Stimulated activated CD4-positive, alpha-beta T cell treated with anti-CD3 and anti-CD28 coated beads, Interleukin-2, amount 100 ng/mL, for 4 hours (primary cell): ENCODE measurements around the gene MED12L.
"Not testable (repeated sequence)": the region's sequence is repeated elsewhere in the genome, so short reads cannot be mapped to it uniquely, and the experiment has no call there.

ENCODE experiments used
- DNase-seq: peaks from one replicate; pipeline ENCODE4 v3.0.0-alpha.2; 2020; ENCODE audit warnings: low read depth

MED12L gene

DNA sequence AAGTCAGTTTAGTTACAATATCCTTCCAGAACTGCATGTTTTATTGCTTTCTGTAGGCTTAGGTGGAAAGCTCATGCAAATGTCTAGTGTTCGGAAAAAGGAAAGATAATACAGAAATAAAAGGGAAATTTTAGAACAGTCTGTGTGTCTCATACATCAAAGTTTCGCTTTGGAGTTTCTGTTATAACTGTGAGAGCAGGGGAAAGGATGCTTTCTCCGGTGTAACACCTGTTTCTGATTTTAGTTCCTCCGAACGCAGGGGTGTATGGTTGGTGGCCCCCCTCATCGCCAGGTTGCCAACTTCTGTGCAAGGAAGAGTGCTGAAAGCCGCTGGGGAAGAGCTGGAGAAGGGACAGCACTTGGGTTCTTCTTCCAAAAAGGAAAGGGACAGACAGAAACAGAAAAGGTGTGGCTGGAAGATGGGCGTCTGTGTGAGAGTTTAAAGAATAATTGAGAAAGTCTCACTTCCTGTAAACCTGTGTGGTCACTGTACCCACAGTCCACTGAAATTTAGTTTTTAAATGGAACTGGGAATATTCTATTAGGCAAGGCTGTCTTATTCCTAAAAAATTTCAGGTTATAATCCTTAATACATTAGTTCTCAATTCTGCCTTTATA, 292.4 kb downstream of the MED12L start:
- DNase-seq, result no peak

DNA sequence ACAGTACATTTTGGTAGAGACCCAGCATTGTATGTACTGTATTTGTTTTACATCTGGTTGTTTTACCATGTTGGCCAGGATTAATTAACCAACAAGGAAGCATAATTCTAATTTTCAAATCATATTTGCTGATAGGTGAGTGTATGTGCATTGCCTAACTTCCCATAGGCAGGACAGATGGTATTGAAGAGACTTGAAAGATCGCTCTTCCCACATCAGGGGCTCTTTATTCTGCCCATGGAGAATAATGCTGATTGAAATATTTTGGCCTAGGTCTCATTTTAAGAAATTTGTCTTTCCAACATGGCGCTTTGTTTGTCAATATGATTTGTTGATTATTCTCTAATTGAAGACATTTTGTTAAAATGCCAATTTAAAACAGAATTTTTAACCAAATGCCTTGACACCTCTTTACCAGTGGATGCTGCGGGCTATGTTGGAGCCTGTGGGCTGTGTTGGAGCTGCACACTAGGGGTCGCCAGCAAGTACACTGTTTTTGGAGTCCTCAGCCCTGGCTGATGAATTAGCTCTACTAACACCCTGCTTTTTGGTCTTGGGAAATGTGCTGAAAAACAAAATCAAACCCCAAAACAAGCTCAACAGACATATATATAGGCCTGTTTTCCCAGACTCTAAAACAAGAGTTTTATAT, 293.7 kb downstream of the MED12L start:
- no peak for DNase-seq

DNA sequence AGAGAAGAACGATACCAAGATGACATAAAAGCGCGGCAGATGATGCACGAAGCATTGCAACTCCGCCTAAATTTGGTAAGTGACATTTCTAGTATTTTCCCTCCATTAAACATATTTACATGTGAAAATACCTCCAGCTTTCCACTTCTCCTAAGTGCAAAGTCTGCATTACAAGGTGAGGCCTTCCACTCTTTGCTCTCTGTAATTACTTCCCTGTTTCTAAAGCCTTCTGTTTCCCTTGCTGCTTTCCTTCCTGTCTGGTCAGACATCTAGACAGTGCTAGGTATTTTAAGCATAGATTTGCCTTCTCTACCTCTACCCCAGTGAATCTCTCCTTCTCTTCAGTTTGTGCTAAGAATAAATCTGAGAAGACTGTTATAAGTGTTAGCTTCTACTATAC, 297.2 kb downstream of the MED12L start:
- DNase-seq, result no peak

DNA sequence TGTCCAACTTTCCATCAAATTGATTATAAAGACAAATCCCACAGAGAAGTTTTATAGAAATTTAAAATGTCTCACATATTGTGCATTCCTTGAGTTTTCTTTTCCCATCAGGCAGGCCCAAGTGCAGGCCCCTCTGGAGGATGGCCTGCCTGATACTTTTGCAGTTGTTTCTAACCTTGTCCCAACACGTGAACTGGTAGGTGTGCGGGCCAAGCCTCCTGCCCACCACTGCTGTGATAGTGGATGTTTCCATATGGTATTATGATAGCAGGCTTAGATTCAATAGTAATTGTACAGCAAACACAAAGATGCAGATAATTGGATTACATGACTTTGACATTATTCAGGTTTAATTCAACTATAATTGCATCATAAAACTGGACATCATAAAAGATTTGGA, 297.6 kb downstream of the MED12L start:
- no peak for DNase-seq

DNA sequence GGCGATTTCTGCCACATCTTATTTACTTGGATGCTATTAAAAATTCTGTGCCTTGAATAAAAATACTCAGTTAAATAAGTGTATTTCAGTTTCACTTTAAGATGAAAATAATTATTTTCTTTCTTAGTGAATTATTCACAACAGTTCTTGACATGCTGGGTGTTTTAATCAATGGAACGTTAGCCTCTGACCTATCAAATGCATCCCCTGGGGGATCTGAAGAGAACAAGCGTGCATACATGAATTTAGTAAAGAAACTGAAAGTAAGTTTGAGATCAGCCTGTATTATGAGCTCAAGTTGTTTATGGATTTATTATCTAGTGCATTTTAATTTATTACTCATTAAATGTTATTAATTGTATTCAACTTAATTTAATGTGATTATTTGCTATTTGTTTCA, 298.5 kb downstream of the MED12L start:
- DNase-seq, result no peak

DNA sequence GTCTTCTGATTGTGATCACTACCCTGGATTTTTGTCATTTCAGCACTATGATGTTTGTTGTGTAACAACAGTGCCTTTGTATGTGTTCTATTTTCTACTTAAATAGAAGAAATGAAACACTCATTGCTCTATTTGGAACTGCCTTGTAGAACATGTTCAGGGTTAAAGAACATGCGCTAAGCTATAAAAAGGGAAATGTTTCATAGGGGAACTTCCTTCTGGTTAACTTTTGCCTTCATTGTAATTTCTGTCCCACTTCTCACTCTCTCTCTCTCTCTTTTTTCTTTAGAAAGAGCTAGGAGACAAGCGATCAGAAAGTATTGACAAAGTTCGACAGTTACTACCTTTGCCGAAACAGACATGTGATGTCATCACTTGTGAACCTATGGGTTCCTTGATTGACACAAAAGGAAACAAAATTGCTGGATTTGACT, 299.3 kb downstream of the MED12L start, which contains the start of gene P2RY12:
Gene P2RY12 (minus strand): TSS at position 13 of the 434 bp plus-strand sequence. CDS start 45,908 bp downstream, outside the sequence.
- no peak for DNase-seq

DNA sequence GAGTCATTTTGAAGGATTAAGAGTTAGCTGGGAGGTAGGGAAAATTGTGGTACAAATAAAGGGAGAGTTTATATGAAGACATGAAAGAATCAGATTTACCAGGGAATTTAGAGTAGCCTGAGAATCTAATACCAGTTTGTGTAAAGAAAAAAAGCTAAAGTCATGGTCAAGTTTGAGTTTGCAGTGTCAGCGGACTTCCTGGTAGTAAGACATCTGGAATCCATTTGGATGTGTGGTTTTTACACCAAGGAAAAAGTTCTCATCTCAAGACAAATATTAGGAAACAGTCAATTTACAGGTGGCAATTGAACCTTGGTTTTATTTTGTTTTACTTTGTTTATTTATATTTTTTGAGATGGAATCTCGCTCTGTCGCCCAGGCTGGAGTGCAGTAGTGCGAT, 300.6 kb downstream of the MED12L start:
- no peak for DNase-seq

DNA sequence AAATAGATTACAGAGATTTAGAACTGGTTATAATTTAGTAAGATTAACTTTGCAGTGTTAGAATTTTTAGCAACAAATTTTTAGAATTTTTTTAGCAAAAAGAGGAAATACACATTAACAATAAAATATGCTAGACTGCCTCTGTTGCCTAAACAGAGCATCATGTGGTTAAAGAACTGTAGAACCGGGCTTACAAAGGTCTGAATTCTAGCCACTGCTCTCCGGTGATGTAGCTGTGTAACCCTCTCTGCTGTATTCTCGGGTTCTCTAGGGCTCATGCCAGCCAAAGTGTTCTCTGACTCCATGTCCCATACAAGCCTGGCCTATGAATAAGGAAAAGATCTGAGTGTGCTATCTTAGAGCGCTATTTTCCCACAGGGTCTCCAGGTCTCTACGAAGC, 302.0 kb downstream of the MED12L start:
- no peak for DNase-seq

DNA sequence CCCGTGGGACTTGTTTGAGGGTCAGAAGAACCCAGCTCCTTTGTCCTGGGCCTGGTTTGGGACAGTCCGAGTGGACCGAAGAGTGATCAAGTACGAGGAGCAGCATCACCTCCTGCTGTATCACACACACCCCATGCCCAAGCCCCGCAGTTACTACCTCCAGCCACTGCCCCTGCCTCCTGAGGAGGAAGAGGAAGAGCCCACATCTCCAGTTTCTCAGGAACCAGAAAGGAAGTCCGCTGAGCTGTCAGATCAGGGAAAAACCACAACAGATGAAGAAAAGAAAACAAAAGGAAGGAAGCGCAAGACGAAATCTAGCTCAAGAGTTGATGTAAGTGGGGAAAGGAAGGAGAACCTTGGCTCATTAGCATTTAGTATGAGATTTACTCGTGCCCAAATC, 302.4 kb downstream of the MED12L start:
- no peak for DNase-seq

DNA sequence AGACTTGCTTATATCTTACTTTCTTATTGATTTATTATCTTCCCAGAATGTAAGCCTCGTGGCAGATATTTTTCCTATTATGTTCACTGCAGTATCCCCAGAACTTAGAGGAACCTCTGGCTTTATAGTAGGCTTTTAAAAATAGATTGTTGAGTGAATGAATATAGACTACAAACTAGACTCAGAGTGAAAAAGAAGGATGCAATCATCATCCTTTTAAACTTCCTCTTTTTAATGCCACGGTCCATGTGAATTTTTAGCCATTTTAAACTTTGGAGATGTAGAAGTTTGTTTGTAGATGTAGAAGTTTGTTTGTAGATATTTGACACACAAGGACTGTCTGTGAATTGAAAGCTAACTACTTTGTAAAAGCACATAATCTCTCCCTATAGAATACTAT, 306.3 kb downstream of the MED12L start:
- no peak for DNase-seq

DNA sequence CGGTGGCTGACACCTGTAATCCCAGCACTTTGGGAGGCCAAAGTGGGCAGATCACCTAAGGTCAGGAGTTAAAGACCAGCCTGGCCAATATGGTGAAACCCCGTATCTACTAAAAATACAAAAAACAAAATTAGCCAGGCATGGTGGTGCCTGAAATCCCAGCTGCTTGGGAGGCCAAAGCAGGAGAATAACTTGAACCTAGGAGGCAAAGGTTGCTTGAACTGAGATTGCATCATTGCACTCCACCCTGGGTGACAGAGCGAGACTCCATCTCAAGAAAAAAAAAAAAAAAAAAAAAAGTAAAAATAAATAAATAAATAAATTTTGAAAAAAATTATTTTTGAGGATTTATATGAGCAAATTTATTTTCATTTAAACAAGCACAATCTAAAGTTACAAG, 306.7 kb downstream of the MED12L start:
- DNase-seq, result not testable (repeated sequence)

DNA sequence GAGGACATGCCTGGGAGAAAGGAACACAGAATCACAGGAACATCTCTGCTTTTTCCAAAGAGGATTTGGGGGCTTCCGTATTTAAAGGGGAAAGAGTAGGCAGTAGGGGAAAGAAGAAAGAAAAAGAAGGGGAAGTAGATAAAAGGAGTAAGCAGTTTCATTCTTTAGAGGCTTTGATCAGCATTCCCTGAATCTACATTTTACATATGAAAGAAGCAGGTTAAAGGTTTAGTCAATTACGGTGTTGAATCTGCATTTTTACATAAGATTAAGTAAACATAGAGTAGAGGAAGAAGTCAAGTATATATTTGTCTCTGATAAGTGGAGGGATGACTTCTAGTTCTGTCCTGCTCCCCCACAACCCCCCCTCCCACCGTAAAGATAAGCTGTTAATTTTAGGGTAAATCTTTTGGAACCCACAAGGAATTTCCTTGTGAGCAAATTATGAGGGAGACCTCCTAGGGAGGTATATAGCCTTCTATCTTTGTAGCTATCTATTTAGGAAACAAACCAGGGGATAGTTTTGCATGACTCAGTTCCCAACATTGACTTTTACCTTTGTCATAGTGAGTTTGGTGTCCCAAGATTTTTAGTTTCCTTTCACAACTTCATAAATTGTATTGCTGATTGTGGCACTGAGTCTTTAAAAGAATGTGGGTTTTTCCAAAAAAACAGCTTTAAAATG, 307.8 kb downstream of the MED12L start:
- DNase-seq, result no peak

DNA sequence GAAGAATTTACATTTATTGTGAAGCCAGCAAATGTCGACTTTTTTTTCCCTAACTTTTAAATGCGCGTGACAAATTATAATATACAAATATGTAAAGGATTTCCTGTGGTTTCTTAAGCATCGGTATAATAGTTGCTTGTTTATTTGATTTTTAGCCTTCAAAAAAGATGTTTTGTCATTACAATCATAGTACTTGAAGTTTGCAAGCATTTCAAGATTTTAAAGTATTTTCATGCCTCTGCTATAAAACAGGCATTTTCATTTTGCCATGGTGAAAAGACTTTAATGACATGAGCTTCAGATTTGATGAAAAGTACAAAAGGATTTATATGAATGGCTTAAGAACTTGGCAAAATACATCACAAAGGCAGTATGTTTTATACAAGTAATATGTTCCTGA, 308.5 kb downstream of the MED12L start:
- DNase-seq, result no peak

DNA sequence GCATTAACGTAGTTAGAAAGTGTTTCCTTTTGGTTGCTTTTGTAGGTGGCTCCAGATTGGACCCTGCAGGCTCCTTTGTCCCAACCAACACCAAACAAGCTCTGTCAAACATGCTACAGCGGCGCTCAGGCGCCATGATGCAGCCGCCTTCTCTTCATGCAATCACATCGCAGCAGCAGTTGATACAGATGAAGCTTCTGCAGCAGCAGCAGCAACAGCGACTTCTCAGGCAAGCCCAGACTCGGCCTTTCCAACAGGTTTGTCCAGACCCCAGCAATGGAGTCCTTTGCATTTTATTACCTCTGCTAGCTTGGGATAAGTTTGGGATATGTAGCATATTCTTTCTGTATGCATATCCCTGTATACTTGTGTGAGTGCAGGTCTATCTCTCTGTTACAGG, 309.1 kb downstream of the MED12L start:
- DNase-seq, result no peak

DNA sequence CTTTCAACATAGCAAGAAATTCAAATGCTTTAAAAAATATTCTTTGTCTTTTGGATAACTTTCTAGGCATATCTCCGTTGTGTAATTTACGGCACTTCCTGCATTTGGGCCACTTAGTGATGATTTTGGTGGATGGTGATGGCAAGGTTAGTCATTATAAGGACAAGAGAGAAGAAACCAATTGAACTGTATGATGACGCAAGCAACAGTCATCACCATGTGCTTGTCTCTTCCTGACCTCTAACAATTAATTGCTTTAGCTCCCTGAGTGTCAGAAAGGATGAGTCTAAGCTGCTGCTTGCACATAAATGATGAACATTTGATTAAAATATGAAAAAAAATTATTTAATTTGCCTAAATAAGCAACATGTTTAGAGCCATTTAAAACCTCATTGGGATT, 310.3 kb downstream of the MED12L start:
- DNase-seq, result no peak

DNA sequence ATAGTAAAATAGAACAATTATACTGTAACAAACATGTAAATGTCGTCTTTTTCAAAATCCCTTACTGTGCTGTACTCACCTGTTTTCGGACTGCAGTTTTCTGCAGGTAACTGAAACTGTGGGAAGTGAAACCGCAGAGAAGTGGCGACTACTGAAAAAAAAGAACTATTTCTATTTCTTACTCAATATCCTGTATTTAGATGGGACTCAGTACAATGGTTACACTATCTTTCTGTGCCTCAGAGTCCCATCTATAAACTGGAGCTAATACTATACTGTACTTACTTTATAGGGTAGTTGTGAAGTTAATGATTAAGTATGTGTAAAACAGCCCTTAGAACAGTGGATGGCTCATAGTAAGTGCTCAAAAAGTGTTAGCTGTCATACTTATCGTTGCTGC, 313.4 kb downstream of the MED12L start:
- DNase-seq, result no peak

DNA sequence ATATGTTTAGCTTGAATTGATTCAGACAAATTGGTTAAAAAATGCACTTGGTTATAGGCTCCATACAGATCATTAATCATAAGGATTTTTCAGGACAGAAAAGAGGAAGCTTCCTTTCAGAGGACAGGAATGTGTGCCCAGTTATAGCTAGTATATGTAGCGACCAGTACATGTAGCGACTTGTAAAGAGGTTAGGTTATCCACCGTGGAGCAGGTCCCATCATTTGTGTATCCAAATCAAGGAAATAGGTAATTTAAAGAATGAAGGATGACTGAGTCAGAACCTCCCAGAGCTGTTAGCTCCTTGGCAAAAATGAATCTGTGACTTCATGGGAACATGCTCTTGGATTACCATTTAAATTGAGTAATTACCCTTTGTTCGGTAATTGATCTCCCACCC, 314.9 kb downstream of the MED12L start:
- DNase-seq, result no peak

DNA sequence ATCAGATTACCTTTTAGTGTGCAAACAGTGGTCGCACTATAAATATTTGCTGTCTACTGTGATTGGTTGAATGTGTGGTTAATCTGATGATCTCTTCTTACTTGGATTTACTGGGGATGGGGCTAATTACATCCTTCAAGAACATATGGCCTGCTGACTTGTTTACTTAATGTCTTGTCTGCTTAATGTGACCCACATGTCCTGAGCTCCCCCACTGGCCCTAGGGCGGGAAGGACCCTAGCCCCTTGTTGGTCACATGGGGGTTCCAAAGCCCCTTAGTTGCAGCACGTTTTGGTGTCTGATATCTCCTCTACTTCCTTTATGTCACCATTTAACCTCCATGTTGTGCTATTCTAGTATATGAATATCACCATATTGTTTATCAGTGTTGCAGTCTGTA, 316.9 kb downstream of the MED12L start:
- DNase-seq, result no peak

DNA sequence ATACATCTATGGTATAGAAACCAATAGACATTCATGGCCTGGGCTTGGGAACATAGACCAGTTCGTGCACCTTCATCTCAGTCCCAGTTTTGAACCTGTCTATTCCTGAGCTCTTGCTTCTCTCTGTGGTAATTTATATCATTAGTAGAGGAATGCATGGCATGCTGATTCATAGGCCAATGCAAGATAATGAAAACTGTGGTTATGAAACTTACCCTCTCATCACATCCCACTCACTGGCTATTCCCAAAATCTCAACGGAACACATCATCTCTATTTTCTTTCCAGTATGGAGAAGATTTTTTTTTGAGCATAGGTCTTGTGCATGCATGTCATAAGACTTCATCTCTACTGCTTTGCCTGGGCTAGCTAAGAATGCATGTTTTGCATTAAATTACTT, 317.8 kb downstream of the MED12L start:
- no peak for DNase-seq

DNA sequence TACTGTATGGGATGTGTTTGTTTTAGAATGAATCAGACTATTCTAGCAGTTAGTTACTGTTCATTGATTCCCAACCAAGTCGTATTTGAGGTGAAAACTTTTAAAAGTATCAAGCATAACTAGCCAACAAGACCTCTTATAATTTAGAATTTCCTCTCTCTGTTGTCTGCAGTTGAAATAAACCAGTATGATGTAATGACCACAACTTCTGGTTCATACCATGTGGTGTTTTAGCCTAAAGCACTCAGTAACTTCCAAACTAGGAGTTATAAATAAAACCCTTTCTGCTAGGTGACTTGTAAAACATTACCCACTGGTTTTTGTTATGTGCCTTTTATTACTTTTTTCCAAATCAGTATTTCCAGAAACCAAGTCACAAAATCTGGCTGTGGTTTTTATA, 318.9 kb downstream of the MED12L start:
- DNase-seq, result no peak

DNA sequence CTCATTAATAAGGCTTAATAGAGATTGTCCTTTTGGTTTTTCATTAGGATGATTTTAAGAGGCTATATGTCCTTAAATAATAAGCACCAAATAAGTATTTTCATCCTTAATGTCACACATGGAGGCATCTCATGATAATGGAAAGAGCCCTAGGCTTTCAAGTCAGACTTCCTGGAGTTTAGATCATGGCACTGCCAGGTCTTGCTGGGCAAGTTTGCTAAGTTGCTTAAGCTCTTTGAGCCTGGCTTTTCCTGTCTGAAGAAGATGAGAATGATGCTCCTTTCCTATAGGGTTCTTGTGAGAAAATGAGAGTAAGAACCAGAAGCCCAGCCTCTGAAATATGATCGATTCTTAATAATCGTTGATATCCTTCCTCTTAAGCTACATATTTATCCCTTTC, 322.5 kb downstream of the MED12L start:
- DNase-seq, result no peak

DNA sequence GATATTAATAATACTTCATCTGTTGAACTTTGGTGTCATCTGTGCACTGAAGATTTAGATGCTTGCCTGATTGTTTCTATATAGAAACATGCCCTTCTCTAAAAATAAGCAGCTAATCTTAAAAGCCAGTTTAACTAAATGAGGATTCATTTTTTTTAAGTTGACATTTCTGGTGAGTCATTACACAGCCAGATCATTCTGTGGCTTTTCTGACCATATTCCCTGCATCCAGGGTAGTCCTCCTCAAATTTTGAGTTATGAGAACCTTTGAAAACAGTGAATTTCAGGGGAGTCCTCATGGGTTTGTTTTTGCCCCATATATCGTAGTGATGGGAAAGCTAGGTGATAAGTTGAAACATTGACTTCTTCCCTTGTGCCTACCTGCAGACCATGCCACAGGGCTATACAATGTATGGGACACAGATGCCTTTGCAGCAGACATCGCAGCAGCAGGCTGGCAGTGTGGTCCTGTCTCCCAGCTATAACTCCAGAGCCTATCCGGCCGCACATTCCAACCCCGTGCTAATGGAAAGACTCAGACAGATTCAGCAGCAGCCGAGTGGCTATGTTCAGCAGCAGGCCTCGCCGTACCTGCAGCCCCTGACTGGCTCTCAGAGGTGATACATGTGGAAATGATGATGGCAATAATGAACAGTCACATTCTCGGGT, 325.6 kb downstream of the MED12L start:
- no peak for DNase-seq

DNA sequence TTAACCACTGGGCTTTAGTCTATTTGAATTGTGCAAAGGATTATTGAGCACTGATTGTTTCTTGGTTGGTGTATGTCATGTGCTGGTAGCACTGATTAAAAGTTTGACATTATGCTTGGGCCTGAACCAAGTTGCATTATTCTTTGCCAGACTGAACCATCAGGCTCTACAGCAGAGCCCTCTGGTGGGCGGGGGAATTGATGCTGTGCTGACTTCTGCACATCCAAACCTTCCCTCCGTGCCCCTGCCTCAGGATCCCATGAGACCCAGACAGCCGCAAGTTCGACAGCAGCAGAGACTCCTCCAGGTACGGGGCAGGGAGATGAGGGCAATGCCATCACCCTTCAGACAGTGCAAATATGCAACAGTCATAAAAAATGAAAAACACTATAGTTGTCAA, 327.5 kb downstream of the MED12L start:
- DNase-seq, result no peak
